WTC11 (cell line): Measurements from ENCODE around the gene VEZT.

Source experiments
- ELF4 ChIP-seq: sonication (generic); formaldehyde crosslinking; IDR thresholded peaks from 2 replicates; pipeline ENCODE4 v1.8.1; 2022; ENCODE audit warnings: low read depth, mild to moderate bottlenecking, moderate library complexity, missing genetic modification reagents
- FOXJ3 ChIP-seq: sonication (generic); formaldehyde crosslinking; IDR thresholded peaks from 2 replicates; pipeline ENCODE4 v1.9.0; 2021; ENCODE audit warnings: missing genetic modification reagents, mild to moderate bottlenecking, borderline replicate concordance
- GABPB1 ChIP-seq: sonication (generic); formaldehyde crosslinking; IDR thresholded peaks from 2 replicates; pipeline ENCODE4 v1.8.1; 2023; ENCODE audit warnings: mild to moderate bottlenecking, missing genetic modification reagents
- MXD4 ChIP-seq: fragments of 250-450 bp; sonication (Bioruptor Pico); IDR thresholded peaks from 2 replicates; pipeline ENCODE4 v1.8.0; 2021; ENCODE audit warnings: mild to moderate bottlenecking, moderate library complexity, borderline replicate concordance
- NR2C2 ChIP-seq: sonication (generic); formaldehyde crosslinking; IDR thresholded peaks from 2 replicates; pipeline ENCODE4 v1.8.0; 2022; ENCODE audit warnings: mild to moderate bottlenecking, missing genetic modification reagents
- NR3C1 ChIP-seq: sonication (generic); formaldehyde crosslinking; conservative IDR thresholded peaks from 2 replicates; pipeline ENCODE4 v1.8.1; 2023; ENCODE audit warnings: low read depth, mild to moderate bottlenecking, missing genetic modification reagents
- RORB ChIP-seq: fragments of 250-450 bp; sonication (Bioruptor Pico); IDR thresholded peaks from 2 replicates; pipeline ENCODE4 v1.9.0; 2021; ENCODE audit warnings: mild to moderate bottlenecking
- SP1 ChIP-seq: sonication (generic); formaldehyde crosslinking; conservative IDR thresholded peaks from 2 replicates; pipeline ENCODE4 v1.8.1; 2022; ENCODE audit warnings: missing genetic modification reagents
- TF ChIP-seq, protein P1 (sequence below): fragments of 200-600 bp; IDR thresholded peaks from 2 replicates; pipeline ENCODE4 v1.8.0; 2022; ENCODE audit warnings: antibody characterized with exemption
- TF ChIP-seq, protein P2 (sequence below): sonication (generic); formaldehyde crosslinking; conservative IDR thresholded peaks from 2 replicates; pipeline ENCODE4 v1.8.1; 2023; ENCODE audit warnings: mild to moderate bottlenecking, low read depth, missing genetic modification reagents, moderate library complexity

DNA sequence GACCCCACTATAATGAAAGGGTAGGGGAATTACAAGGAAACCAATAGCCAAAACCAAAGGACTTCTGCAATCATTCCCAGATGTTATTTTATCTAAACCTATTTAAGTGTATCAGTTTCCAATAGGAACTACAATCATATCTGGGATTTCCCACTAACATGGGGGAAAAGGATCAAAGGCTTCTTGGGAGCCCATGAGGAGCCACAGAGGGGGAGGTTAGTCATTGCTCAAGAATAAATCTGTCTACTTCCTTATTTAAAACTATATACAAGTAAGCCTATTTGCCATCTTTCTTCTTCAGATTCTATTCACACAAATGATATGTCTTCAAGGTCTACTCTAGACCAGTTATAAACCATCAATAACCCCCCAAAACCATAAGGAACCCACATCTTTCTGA lies 33.5 kb upstream of the VEZT start:
- TF ChIP-seq, protein P1, sequence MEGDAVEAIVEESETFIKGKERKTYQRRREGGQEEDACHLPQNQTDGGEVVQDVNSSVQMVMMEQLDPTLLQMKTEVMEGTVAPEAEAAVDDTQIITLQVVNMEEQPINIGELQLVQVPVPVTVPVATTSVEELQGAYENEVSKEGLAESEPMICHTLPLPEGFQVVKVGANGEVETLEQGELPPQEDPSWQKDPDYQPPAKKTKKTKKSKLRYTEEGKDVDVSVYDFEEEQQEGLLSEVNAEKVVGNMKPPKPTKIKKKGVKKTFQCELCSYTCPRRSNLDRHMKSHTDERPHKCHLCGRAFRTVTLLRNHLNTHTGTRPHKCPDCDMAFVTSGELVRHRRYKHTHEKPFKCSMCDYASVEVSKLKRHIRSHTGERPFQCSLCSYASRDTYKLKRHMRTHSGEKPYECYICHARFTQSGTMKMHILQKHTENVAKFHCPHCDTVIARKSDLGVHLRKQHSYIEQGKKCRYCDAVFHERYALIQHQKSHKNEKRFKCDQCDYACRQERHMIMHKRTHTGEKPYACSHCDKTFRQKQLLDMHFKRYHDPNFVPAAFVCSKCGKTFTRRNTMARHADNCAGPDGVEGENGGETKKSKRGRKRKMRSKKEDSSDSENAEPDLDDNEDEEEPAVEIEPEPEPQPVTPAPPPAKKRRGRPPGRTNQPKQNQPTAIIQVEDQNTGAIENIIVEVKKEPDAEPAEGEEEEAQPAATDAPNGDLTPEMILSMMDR: no peak
- TF ChIP-seq GABPB1 (CRISPR knock-in tag) (no peak), SP1 (no peak), ELF4 (no peak), NR3C1 (CRISPR knock-in tag) (no peak), NR2C2 (no peak), FOXJ3 (no peak), MXD4 (CRISPR knock-in tag) (no peak), RORB (CRISPR knock-in tag) (no peak)
- TF ChIP-seq, protein P2, sequence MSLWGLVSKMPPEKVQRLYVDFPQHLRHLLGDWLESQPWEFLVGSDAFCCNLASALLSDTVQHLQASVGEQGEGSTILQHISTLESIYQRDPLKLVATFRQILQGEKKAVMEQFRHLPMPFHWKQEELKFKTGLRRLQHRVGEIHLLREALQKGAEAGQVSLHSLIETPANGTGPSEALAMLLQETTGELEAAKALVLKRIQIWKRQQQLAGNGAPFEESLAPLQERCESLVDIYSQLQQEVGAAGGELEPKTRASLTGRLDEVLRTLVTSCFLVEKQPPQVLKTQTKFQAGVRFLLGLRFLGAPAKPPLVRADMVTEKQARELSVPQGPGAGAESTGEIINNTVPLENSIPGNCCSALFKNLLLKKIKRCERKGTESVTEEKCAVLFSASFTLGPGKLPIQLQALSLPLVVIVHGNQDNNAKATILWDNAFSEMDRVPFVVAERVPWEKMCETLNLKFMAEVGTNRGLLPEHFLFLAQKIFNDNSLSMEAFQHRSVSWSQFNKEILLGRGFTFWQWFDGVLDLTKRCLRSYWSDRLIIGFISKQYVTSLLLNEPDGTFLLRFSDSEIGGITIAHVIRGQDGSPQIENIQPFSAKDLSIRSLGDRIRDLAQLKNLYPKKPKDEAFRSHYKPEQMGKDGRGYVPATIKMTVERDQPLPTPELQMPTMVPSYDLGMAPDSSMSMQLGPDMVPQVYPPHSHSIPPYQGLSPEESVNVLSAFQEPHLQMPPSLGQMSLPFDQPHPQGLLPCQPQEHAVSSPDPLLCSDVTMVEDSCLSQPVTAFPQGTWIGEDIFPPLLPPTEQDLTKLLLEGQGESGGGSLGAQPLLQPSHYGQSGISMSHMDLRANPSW (CRISPR knock-in tag): no peak
